Non-pigmented ciliary epithelial cell (primary cell): ENCODE measurements around the gene EAF2.
"Not testable (repeated sequence)": the region's sequence is repeated elsewhere in the genome, so short reads cannot be mapped to it uniquely, and the experiment has no call there.

Experiments
- DNase-seq: peaks from one replicate; pipeline ENCODE4 v3.0.0-alpha.2; 2010; ENCODE audit warnings: low read depth

EAF2 gene

DNA sequence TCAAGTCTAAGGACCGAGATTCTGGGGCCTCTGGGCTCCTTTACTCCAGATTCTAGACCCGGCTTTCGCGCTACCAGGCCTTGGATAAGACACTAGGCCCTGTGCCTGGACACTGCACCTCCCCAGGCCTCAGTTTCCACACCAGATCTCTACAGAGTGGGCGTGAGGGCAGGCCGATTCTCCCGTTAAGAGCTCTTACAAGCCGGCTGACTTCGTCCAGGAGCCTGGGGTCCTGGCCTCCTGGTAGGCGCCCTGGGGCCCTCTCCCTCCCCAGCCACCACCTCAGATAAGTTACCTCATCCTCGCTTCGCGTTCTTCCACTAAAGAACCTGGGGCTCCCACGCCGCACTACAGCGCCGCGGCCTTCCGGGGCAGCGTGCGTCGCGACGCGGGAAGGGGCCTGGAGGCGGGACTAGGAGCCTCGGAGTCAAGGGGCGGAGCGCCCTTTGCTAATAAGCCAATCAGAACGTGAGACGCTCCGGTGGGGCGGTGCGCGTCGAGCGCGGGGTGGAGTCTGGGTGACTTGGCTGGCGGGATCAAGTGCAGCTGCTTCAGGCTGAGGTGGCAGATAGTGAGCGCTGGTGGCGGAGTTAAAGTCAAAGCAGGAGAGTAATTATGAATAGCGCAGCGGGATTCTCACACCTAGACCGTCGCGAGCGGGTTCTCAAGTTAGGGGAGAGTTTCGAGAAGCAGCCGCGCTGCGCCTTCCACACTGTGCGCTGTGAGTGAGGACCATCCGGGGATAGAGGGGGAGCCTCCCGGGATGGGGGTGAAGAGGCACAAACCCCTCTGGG is at the start of gene EAF2, which contains the start of gene IQCB1:
EAF2 (plus strand) TSS at position 539 of the 794 bp plus-strand sequence; CDS start at position 616, 77 bp downstream.
IQCB1 (minus strand) TSS at position 390 of the 794 bp plus-strand sequence. CDS start 6,100 bp downstream, outside the sequence.
- peak; percentile 83 for DNase-seq

DNA sequence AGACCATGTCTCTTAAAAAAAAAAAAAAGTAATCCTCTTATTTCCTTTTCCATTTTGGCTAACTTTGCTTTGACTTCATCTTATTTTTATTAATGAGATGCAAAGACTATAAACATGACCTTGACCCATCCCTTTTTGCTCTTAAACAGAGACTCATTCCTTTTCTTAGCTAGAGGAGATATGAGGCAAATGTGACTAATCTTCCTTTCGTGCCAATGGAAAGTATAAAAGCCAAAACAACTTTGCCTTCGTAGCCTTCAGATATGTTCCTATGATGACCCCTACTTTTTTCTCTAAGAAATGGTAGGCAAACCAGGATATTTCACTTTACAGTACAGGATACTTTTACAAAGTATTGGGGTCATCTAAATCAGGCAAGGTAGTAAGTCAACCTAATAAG is 48.5 kb upstream of the EAF2 start:
- no peak for DNase-seq

DNA sequence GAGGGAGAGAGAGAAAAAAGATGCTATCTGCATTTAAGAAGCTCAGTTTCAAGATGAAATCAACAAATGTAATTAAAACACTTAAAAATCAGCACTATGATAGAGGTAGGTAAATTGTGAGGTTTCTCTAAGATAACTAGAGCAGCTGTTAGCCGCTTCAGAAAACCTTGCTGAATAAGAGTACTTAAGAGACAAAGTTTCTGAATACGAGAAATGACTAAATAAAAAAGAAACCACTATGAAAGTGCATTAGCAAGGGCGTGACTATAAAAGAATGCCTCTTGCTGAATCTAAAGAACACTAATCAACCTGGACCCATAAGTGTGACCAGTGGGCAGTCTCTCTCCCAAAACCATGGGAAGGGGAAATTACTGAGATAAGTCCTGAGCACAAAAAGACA is 41.9 kb upstream of the EAF2 start:
- no peak for DNase-seq

DNA sequence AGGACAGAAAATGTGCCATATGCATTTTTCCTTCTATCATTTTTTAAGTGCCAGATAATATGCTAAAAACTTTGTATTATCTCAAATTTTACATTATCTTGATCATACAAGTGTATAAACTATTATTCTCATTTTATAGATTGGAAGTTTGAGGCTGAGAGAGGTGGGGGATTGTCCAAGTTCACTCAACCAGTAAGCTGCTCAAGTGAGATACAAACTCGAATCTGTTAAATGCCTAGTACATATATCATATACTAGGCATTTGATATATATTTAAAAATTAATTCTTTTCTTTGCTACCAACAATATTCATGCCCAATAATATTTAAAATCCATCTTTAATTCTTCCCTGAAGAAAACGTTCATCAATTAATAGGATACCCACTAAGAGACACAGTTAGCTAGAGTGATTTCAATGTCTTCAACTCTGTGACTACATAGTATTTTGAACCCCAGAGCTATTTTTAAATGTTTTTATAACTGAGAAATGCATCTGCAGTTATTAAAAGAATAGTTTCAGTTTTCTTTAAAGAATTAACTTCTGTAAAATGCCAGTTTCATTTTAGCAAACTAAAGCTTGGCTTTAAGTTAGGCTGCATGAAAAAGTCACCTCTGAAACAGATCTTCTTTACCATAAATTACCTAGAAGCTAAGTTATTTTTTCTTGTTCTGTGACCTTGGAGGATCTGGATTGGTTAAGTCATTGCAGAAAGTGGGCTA is 40.6 kb upstream of the EAF2 start:
- DNase-seq: no peak

DNA sequence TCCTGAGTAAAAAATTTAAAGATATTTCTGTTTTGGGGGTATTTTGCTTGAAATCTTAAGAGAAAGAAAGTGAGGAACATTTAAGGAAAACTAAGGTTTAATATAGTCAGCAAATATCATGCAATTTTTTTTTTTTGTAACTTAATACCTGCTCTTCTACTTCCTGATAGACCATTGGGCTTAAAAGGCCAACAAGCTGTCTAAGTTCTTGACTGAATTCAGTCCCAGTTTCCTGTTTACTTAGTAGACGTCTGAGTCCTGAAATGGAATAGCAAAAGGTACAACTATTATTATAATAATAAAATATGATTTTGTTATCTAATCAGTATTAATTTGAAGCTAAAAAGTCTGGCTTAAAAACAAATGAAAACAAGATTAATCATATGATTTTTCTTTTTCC is 38.0 kb upstream of the EAF2 start:
- no peak for DNase-seq

DNA sequence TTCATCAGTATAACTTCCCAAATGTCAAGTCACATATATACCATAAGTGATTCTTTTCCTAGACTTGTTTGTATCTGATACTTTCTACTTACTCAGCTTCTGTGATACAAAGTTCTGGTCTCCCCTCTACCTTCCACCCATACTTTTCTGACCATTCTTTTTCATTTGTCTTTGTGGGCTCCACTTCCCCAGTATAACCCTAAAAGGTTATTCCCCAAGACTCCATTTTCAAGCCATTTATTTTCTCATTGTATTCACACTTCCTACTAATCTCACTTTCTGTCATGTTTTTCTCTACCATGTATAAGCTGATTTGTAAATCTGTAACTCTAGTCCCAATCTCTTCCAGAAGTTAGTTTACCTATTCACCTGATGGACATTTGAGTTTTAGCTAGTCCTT is 34.1 kb upstream of the EAF2 start:
- DNase-seq: no peak

DNA sequence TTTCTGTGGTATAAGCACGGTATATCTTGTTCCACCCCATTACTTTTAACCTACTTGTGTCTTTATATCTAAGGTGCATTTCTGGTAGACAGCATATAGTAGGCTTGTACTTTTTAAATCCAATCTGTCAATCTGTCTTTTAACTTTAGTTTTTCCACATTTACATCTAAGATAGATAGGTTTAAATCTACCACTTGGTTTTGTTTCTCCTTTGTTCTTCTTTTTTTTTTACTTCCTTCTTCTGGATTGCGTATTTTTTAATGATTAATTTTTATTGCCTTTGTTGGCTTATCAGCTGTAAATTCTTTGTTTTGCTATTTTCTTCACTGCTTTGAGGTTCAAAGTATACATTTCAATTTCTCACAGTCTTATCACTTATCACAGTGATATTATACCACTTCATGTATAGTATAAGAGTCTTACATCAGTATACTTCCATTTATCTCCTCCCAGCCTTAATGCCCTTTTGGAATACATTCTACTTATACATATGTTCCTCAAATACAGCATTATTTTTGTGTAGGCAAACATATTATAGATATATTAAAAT is 31.2 kb upstream of the EAF2 start:
- no peak for DNase-seq

DNA sequence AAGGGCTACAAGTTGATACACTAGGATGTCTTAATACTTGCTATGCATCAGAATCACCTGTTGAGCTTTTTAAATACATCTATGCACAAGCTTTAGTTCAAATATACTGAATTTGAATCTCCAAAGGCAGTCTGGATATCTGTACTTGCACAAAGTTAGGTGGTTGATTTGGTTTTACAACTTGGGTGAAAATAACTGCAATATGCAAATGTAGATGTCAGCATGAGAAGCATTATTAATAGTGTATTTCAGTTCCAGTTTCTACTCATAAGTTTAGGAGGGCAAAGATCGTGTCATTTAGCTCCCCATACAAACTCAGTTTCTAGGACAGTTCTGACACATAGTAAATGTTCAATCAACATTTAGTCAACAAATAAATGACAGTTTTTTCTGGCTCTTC is 25.8 kb upstream of the EAF2 start:
- no peak for DNase-seq

DNA sequence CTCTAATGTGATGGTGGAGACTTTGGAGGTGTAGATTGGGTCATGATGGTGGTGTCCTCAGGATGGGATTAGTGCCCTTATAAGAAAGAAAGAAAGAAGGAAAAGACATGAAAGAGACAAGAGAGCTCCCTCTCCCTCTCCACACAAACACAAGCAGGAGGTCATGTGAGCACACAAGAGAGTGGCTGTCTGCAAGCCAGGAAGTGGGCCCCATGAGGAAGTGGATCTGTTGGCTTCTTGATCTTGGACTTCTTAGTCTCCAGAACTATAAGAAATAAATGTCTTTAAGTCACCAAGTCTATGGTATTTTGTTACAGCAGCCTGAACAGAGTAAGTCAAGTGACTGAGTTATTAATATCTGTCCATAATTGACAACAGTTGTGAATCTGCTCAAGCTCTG is 17.3 kb upstream of the EAF2 start:
- DNase-seq: no peak

DNA sequence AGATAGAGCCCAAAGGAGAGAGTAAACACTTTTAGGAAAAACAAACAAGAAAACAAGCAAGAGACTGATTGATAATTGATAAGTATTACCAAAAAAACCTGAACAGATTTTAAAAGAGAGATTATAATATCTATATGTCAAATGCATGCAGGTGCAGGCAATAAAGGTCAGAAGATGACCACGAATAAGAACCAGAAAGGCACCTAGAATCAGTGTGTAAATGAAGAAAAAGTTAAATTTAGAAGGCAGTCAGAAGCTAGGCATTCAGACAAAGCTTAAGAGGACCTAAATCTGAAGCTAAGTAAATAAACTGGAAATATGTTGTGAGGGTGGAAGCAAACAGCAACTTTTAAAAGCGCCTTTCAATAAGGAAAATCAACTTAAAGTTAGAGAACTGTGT is 16.4 kb upstream of the EAF2 start:
- DNase-seq: no peak

DNA sequence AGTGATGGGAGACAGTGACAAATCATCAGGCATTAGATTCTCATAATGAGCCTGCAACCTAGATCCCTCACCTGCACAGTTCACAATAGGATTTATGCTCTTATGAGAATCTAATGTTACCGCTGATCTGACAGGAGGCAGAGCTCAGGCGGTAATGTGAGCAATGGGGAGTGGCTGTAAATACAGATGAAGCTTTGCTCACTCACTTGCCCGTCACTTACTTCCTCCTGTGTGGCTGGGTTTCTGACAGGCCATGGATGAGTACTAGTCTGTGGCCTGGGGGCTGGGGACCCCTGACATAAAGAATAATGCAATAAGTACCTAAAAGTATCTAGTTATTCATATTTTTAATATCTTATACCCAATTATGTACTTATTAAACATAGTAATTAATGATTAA is 15.8 kb upstream of the EAF2 start:
- DNase-seq: no peak

DNA sequence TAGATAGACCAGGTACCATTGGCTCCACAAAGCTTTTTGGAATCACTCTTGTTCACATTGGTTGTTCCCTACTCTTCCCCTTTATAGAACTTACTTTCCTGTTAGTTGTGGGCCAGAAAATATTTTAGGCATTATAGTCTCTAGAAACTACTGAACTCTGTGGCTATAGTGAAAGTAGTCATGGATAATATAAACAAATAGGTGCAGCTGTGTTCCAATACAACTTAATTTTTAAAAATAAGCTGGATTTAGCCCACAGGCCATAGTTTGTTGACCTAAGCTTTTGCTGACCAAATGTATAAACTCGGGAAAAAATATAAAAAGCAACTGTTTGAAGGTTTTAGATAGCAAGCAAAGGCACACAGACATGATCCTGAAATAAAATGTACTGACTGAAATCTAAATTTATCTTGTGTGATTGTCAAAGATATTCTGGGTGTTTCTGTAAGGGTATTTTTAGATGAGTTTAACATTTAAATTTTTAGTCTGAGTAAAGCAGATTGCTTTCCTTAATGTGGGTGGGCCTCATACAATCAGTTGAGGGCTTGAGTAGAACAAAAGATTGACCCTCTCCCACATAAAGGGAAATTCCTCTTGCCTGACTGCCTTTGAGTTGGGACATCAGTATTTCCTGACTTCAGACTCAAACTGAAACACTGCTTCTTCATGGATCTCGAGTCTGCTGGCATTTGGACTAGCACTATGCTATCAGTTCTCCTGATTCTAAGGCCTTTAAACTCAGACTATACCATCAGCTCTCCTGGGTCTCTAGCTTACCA is 13.4 kb upstream of the EAF2 start:
- peak; percentile 34 for DNase-seq

DNA sequence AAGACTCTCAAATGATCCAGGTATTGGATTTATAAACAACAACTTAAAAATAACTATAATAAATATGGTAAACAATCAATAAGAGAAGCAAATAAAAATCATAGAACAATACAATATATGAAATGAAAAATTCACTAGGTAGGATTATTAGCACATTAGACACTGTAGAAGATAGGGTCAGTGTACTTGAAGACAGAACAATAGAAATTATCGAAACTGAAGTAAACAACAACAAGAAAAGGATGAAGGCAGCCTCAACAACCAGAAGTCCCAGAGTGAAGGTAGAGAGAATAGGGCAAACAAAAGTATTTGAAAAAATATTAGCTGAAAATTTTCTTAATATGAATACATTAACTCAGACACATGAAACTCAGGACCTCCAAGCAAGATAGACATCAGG is 12.0 kb upstream of the EAF2 start:
- DNase-seq: no peak

DNA sequence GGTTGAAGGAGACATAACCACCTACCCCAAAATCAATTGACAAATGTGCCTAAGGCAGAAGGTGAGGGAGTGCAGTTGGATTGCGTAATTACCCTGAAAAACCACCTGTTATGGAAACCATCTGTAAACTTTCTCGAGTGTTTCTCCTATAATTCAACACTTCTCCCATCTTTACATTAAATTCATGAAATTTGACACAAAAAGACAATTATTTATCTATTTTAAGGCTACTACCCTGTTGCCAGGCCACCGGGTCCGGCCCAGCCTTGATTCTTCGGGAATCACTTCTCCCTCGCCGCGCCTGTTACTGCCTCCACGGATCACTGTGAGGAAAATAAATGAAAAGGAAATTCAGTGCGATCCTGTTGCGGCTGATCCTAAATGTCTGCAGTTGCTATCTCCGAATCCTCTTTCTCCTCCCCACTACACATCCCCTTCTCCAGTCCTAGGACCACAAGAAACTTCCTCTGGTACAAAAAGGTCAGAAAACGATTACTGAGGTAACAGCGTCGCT is 795 bp upstream of the EAF2 start:
- no peak for DNase-seq

DNA sequence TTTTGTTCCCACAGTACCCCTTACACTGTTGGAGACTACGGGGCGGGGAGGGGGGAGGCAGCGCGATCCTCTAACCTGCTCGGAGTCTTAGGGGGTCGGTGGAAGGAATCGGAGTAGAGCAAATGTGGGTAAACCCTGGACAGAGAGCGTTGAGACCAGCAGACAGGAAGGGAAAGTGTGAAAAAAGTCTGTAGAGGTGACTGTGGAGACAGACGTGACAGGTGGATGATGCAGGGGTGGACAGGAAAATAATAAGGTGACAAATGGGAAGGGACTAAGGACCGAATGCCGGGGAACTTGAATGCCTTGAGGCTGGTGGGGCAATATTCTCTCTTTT is 424 bp downstream of the EAF2 start:
- no peak for DNase-seq

DNA sequence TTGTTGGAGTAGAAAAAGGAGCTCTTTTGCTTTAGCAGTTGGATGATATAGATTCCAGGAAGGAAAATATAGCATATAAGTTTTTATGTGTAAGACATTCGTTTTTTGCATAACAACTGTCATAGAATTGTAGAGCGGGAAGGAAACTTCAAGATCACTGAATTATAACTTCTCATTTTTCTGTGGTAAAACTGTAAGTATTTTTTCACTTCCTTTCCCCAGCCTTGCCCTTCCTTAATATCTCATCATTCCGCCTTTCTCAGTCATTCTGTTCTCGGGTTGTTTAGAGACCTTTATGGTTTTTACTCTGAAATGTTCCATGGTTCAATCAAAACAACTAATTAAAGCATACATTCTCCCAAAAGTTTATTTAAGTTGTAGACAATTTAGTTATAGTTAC is 1.1 kb downstream of the EAF2 start:
- no peak for DNase-seq

DNA sequence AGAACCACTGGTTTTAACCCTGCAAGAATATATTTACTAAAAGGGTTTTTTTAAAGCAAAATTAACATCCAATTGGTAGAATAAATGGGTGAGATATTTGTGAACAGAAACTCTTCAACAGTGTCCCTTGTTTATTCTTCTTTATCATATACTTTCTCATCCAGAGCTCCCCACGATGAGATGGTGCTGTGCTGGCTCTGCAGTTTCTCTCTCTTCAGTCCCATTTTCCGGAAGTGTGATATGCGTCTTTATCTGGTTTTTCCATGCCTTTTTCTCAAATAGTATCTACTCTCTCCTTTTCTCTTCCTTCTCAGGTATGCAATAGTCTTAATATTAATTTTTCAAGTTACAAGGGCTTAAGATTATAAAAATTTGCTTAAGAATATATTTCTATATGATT is 1.5 kb downstream of the EAF2 start:
- DNase-seq: no peak

DNA sequence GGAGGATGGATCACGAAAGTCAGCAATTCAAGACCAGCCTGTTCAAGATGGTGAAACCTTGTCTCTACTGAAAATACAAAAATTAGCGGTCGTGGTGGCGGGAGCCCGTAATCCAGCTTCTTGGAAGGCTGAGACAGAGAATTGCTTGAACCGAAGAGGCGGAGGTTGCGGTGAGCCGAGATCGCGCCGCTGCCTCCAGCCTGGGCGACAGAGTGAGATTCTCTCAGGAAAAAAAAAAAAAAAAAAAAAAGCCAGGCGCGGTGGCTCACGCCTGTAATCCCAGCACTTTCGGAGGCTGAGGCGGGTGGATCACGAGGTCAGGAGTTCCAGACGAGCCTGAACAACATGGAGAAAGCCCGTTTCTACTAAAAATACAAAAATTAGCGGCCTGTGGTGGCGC is 5.0 kb downstream of the EAF2 start:
- no peak for DNase-seq

DNA sequence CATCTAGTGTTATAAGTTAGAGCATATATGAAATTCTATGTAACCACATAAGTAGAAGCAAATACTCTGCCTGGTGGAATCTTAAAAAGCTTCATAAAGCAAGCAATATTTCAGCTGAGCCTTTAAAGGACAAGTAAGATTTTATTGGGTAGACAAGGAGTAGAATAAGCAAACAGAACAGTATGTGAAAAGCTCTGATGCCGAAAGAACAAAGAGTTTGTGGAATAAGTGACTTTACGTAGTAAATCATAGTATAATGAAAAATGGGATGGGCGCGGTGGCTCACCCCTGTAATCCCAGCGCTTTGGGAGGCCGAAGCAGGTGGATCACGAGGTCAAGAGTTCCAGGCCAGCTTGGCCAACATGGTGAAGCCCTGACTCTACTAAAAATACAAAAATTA is 9.9 kb downstream of the EAF2 start:
- DNase-seq: no peak

DNA sequence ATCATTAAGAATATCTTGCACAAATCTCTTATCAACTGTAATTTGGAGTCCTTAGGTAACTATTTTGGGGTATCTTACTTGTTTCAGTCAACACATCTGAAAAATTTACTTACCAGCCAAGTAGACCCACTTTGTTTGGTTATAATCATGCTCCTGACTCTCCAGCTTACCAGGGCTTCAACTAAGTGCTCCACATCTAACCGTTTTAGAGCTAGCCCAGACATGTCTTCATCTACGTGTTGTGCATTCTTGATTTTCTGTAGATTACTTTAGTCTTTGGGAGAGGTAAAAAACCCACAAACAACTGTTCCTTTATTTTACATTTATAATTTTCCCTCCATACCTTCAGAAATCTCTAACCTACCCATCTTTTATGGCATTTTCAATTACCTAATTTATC is 17.2 kb downstream of the EAF2 start:
- DNase-seq: no peak

DNA sequence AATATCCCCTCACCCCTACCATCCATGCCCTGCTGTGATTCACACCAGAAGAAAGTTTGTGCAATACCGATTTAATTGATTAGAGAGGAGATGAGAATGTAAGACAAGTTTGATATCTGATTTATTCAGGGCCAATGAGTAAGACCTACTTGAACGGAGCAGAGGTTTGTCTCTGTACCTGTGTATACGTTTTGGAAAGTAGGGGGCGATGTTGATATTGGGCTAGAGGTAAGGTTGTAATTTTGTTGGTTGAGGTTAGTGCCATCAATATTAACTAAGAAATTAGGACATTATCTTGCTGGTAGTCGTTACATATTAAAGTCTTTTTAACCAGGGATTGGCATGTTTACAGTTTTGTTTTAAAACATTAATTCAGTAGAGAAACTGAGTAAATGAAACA is 20.5 kb downstream of the EAF2 start:
- no peak for DNase-seq

DNA sequence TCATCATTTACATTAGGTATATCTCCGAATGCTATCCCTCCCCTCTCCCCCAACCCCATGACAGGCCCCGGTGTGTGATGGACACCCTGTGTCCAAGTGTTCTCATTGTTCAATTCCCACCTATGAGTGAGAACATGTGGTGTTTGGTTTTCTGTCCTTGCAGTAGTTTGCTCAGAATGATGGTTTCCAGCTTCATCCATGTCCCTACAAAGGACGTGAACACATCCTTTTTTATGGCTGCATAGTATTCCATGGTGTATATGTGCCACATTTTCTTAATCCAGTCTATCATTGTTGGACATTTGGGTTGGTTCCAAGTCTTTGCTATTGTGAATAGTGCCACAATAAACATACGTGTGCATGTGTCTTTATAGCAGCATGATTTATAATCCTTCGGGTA is 22.8 kb downstream of the EAF2 start:
- DNase-seq: not testable (repeated sequence)
